Upper lobe of right lung (tissue), 1 donor: Measurements from ENCODE around the gene GALNT18. TPM values are rescaled to one million over a fixed set of nuclear protein-coding genes. Genes with fewer than 3 reads are reported as not detected.

ENCODE experiments used
- ATAC-seq: fragments of 200-7000 bp; cut with Tn5 transposase; one replicate; pipeline ENCODE4 v1.9.1; 2020; ENCODE audit warnings: mild to moderate bottlenecking, moderate library complexity
- DNase-seq: peaks from one replicate; pipeline ENCODE4 v3.0.0-alpha.2; 2020
- H3K27ac ChIP-seq: fragments of 200-600 bp; one replicate; pipeline ENCODE4 v1.8.0; 2022
- H3K27me3 ChIP-seq: fragments of 200-600 bp; one replicate; pipeline ENCODE4 v1.8.0; 2022; ENCODE audit warnings: mild to moderate bottlenecking
- H3K36me3 ChIP-seq: fragments of 200-600 bp; one replicate; pipeline ENCODE4 v1.8.0; 2022
- H3K4me1 ChIP-seq: fragments of 200-600 bp; one replicate; pipeline ENCODE4 v1.8.0; 2022
- H3K4me3 ChIP-seq: fragments of 200-600 bp; one replicate; pipeline ENCODE4 v1.8.0; 2022; ENCODE audit warnings: mild to moderate bottlenecking
- H3K9me3 ChIP-seq: fragments of 200-600 bp; one replicate; pipeline ENCODE4 v1.8.0; 2022
- CTCF ChIP-seq: fragments of 200-600 bp; IDR thresholded peaks from one replicate; pipeline ENCODE4 v1.8.0; 2022; ENCODE audit warnings: antibody characterized with exemption
- intact Hi-C: fragments of 100-400 bp; cut with DNase I; formaldehyde crosslinking; loops from one replicate; pipeline ENCODE4 v1.11.0; 2022
- total RNA-seq: library from RNA; stranded (reverse); fragmentation: NEBNext Ultra II Directional; extraction: Animal tissue kit (Norgen Biotek cat#: 25700); gene quantifications from one replicate; pipeline ENCODE4 v1.2.1, GENCODE V29; 2021
- donor health status: DM: no; HTN: yes; CAD: no; lungs with severe emphysema.

GALNT18 gene
- total RNA-seq, 1 donor from 2014 or later: 55.5 TPM

GRCh38 chr11:11636671-11637070, 14.9 kb upstream of the GALNT18 start:
- no peaks in the 10 kb centered on the region for H3K9me3 ChIP-seq
- TF ChIP-seq CTCF: no peak
- DNase-seq (no peak), ATAC-seq (no peak)
- no peaks in the 10 kb centered on the region for H3K36me3 ChIP-seq
- H3K4me3 ChIP-seq: no peak overlapping the region
- H3K4me1 ChIP-seq: no peaks in the 10 kb centered on the region
- H3K27ac ChIP-seq: no peak overlapping the region
- no peaks in the 10 kb centered on the region for H3K27me3 ChIP-seq
- intact Hi-C loops: loop anchor here (5.0 kb wide), 1 partner anchor 529 kb away; no protein-coding TSS in a partner anchor

DNA sequence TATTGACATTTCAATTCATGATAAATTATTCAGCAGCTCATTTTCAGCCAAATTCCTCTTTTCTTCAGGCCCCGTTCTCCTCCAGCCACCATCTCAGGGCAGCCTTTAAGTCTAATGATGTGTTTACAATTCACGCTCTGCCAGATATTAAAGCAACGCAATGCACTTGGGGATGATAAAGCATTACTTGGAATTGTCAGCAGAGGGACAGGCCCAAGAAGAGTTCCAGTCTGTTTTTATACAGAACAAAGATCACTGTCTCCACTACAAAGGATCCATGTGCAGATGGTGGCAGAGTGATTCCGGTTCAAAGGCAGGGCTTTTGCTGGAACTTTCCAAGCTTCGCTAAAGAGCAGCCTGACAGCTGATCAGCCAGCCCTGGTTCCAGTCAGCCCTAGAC, 13.6 kb upstream of the GALNT18 start:
- H3K4me3 ChIP-seq: no peak overlapping the region
- H3K9me3 ChIP-seq: no peaks in the 10 kb centered on the region
- no peaks in the 10 kb centered on the region for H3K27me3 ChIP-seq
- H3K27ac ChIP-seq: no peak overlapping the region
- no peak for ATAC-seq
- H3K4me1 ChIP-seq: no peaks in the 10 kb centered on the region
- no peak for TF ChIP-seq CTCF
- intact Hi-C loops: loop anchor here (5.0 kb wide), 1 partner anchor 528 kb away; no protein-coding TSS in a partner anchor
- DNase-seq: no peak
- H3K36me3 ChIP-seq: no peaks in the 10 kb centered on the region

DNA sequence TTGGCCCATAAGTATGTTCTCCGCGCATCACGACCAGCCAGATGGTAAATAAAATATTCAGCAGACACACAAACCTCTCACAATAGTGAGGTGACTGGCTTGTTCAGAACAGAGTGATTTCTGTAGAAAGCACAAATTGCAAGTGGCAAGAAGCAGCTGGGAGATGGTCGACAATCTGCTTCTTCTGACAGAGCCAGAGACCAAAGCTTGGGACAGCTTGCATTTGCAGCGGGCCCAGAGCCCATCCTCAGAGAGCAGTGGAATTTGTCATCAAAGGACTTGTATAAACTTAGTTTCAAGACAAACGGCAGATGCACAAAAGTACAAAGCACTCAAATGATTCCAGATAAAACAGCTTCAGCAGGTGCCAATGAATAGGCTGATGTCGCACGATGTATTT, 7.6 kb upstream of the GALNT18 start:
- intact Hi-C loops: no loop called here
- no peak overlapping the region for H3K27ac ChIP-seq
- H3K4me1 ChIP-seq: no peaks in the 10 kb centered on the region
- H3K4me3 ChIP-seq: no peak overlapping the region
- no peaks in the 10 kb centered on the region for H3K36me3 ChIP-seq
- ATAC-seq: no peak
- no peak for DNase-seq
- no peaks in the 10 kb centered on the region for H3K9me3 ChIP-seq
- H3K27me3 ChIP-seq: no peaks in the 10 kb centered on the region
- no peak for TF ChIP-seq CTCF

GRCh38 chr11:11628651-11629050, 6.8 kb upstream of the GALNT18 start:
- Histone ChIP-seq H3K4me3 (no peak overlapping the region), H3K4me1 (no peaks in the 10 kb centered on the region), H3K27ac (no peak overlapping the region), H3K27me3 (no peaks in the 10 kb centered on the region), H3K9me3 (no peaks in the 10 kb centered on the region), H3K36me3 (no peaks in the 10 kb centered on the region)
- no peak for TF ChIP-seq CTCF
- intact Hi-C loops: no loop called here
- no peak for ATAC-seq
- no peak for DNase-seq

DNA sequence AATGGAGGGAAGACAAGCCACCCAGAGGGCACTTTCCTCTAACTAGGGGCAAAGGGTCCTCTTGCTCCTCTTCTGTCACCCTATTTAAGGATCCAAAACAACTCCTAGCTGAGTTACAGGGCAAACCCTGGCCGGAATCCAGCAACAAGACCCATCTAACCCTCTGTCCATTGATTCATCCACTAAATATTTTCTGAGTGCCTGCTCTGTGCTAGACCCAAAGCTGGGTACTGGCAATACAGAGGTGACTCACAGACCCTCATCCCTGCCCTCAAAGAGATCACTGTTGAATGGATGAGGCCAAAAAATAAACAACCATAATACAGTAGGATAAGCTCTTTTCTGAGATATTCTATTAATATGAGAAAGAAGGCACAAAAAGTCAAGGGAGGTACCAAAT, 4.3 kb upstream of the GALNT18 start:
- no peaks in the 10 kb centered on the region for H3K36me3 ChIP-seq
- TF ChIP-seq CTCF: no peak
- H3K27me3 ChIP-seq: no peaks in the 10 kb centered on the region
- peaks cover 6% of the 10 kb centered on the region for H3K4me1 ChIP-seq
- no peak overlapping the region for H3K27ac ChIP-seq
- DNase-seq (no peak), ATAC-seq (no peak)
- no peaks in the 10 kb centered on the region for H3K9me3 ChIP-seq
- intact Hi-C loops: no loop called here
- H3K4me3 ChIP-seq: no peak overlapping the region

- Histone ChIP-seq H3K4me1 (peaks cover 8% of the 10 kb centered on the region), H3K27ac (no peak overlapping the region), H3K27me3 (no peaks in the 10 kb centered on the region), H3K36me3 (no peaks in the 10 kb centered on the region), H3K4me3 (no peak overlapping the region), H3K9me3 (no peaks in the 10 kb centered on the region)
- ATAC-seq (no peak), DNase-seq (no peak)
- intact Hi-C loops: no loop called here
- TF ChIP-seq CTCF: no peak
Observed at GRCh38 chr11:11624926-11625325, 3.1 kb upstream of the GALNT18 start.
